Right lung (tissue), 5 donors: Measurements from ENCODE around the gene AGBL1. TPM values are rescaled to one million over a fixed set of nuclear protein-coding genes. Genes with fewer than 3 reads are reported as not detected.
"Not testable (repeated sequence)": the region's sequence is repeated elsewhere in the genome, so short reads cannot be mapped to it uniquely, and the experiment has no call there.

Experiments used
- DNase-seq, 2 donors: peaks; one replicate each; pipeline ENCODE4 v3.0.0-alpha.2; 2013
- polyA plus RNA-seq, 5 donors: library from polyadenylated mRNA; unstranded; fragments of 120-200 nt; gene quantifications; one replicate each; pipeline versions ENCODE4 v1.2.1 to v1.2.3, GENCODE V29; 2013; ENCODE audit warnings: inconsistent platforms in 1 of 5, low replicate concordance in 1 of 5; ENCODE audit not compliant: insufficient read length in 5 of 5, insufficient read depth in 1 of 5

The AGBL1 gene
- polyA plus RNA-seq, 5 donors: 0.05 to 0.26 (median 0.07) TPM

DNA sequence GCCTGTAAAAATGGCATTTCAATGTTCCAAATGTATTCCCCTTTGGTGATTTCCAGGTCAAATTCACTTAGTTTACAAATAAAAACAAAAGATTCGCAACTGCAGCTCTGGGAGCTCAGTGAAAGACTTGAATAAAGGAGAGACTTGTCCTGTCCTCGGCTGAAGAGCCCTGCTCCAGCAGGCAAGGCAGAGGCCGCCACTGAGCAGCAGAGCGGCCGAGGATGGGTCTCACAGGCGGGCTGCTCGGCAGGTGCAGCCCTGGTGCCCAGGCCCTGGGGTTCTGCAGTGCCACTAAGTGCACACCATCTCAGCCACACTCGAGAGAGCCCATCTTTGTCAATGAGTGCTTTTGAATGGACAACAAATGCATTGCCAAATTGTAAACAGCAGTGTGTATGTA is 856.2 kb downstream of the AGBL1 start:
- DNase-seq: no peak

DNA sequence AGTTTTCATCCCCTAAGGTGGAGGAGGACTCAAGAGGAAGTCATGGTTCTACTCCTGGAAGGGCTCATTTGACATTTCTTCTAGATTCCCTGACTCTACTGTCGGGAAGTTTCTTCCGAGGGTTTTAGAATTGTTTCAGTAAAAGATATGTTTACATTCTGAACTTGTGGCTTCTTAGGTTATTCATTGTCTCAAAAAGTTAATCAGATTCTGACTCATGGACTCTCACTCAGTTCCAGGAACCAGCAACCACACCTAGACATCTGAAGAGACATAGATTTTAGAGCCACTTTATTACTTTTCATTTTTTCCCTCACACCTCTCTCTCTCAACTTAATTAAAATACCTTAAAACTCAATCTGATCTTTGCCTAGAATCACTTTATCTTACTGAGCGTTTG is 862.6 kb downstream of the AGBL1 start:
- DNase-seq: no peak

GRCh38 chr15:86948719-86949118 is 869.0 kb downstream of the AGBL1 start:
- DNase-seq: peak; percentile 2 to 9

GRCh38 chr15:86959254-86959653 is 879.6 kb downstream of the AGBL1 start:
- DNase-seq: no peak

GRCh38 chr15:86961669-86962068 is 882.0 kb downstream of the AGBL1 start:
- no peak for DNase-seq

- no peak for DNase-seq
These were observed 884.6 kb downstream of the AGBL1 start for GRCh38 chr15:86964271-86964670.

GRCh38 chr15:86968244-86968643 is 888.6 kb downstream of the AGBL1 start:
- no peak for DNase-seq

GRCh38 chr15:86969364-86969763 is 889.7 kb downstream of the AGBL1 start:
- DNase-seq: no peak

GRCh38 chr15:86973284-86973844 is 893.7 kb downstream of the AGBL1 start:
- no peak for DNase-seq

GRCh38 chr15:86988033-86988432 is 908.4 kb downstream of the AGBL1 start:
- no peak for DNase-seq

- no peak for DNase-seq
These were observed 942.1 kb downstream of the AGBL1 start for GRCh38 chr15:87021751-87022150.

GRCh38 chr15:87031540-87032230 is 952.0 kb downstream of the AGBL1 start:
- DNase-seq: peak; percentile 6 to 18

DNA sequence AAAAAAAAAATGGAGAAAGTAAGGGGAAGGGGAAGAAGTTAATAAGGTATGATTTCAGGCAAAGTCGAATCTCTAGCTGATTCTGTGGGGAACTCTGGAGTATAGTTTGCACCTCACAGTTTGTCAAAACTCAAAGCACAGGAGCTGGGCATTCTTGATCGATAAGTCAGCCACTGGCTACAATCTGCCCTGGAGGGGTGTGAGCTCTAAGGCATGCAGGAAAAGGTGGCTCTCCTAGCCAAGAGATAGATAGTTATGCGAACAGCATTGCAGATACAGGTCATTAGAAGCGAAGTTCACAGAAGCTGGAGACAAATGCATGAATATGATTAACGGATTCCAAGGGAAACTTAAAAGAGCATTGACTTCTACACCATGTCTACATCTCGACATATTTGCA is 952.6 kb downstream of the AGBL1 start:
- no peak for DNase-seq

DNA sequence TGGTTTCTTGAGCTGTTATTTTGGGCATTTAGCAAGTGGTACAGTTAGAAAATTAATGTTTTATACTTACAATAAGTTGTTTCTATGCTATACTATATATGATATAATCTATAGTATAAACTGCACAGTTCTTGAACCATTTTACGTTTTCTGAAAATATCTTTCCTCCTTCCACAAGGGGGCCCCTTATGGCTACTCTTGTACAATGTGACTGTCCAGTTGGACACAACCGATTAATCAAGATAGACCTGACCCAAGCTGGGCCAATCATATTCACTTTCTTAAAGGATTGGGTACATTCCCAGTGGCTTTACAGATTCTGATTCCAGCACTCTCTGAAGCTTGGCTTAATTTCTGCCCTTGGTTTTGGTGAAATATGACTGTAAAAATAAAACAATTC is 953.4 kb downstream of the AGBL1 start:
- no peak for DNase-seq

DNA sequence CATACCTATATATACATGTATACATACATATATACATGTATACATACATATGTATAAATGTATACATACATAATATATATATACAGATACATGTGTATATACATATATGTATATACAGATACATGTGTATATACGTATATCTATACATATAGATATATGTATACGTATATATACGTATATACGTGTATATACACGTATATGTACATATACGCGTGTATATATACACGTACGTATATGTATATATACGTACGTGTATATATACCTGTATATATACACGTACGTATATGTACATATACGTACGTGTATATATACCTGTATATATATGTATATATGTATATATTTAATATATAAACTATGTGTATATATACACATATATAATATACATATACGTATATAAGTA is 955.2 kb downstream of the AGBL1 start:
- DNase-seq: no peak

DNA sequence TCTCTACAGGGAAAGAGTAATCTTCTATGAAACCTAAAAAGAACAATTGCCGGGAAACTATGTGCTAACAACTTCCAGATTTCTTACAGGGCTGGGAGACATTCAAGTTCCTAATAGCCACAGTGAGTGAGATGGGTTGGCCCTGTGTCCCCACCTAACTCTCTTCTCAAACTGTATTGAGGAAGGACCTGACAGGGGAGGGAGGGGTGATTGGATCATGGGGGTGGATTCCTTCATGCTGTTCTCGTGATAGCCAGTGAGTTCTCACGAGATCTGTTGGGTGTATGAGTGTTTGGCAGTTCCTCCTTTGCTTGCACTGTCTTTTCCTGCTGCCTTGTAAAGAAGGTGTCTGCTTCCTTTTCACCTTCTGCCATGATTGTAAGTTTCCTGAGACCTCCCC is 958.7 kb downstream of the AGBL1 start:
- no peak for DNase-seq

DNA sequence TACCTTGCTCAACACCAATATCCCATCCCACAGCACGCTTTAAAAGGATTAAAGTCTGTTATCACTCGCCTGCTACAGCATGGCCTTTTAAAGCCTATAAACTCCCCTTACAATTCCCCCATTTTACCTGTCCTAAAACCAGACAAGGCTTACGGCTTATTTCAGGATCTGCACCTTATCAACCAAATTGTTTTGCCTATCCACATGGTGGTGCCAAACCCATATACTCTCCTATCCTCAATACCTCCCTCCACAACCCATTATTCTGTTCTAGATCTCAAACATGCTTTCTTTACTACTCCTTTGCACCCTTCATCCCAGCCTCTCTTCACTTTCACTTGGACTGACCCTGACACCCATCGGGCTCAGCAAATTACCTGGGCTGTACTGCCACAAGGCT is 962.9 kb downstream of the AGBL1 start:
- not testable (repeated sequence) for DNase-seq

GRCh38 chr15:87045746-87046145 is 966.1 kb downstream of the AGBL1 start:
- DNase-seq: no peak

- DNase-seq: no peak
These were observed 967.7 kb downstream of the AGBL1 start for GRCh38 chr15:87047203-87047965.
